ENCODE results near the gene MYLK4.

- TF ChIP-seq CTCF (IDR thresholded peaks at IDR 0.05; ENCODE audit: poor library complexity, severe bottlenecking) (no peak), EP300 (conservative IDR thresholded peaks at IDR 0.05; ENCODE audit: poor library complexity, severe bottlenecking) (no peak), MXI1 (conservative IDR thresholded peaks at IDR 0.05; ENCODE audit: poor library complexity, severe bottlenecking) (no peak), RAD21 (conservative IDR thresholded peaks at IDR 0.05) (no peak), POLR2AphosphoS5 (IDR thresholded peaks at IDR 0.05) (no peak), EZH2 (IDR thresholded peaks at IDR 0.05; ENCODE audit: borderline replicate concordance, insufficient read depth, low read length, poor library complexity, severe bottlenecking) (no peak), SMC3 (conservative IDR thresholded peaks at IDR 0.05; ENCODE audit: poor library complexity) (no peak)
Observed at GRCh38 chr6:2773449-2773848, 22.7 kb upstream of the MYLK4 start.
